Esophagus squamous epithelium (tissue), 5 donors: Measurements from ENCODE around the gene PTPRCAP. TPM values are rescaled to one million over a fixed set of nuclear protein-coding genes. Genes with fewer than 3 reads are reported as not detected.
A peak's percentile ranks its signal among the peaks of the same experiment; 100 is the strongest.
"Not testable (repeated sequence)": the region's sequence is repeated elsewhere in the genome, so short reads cannot be mapped to it uniquely, and the experiment has no call there.

Experiments used
- DNase-seq: peaks from one replicate; lab custom pipeline; 2025; lab: John Stamatoyannopoulos, UW
- H3K27ac ChIP-seq, 4 donors: fragments of 200-600 bp; sonication (generic); one replicate each; pipeline ENCODE4 v1.5.1; 2016 to 2019; ENCODE audit warnings: mild to moderate bottlenecking in 1 of 4
- H3K27me3 ChIP-seq, 4 donors: fragments of 200-600 bp; sonication (generic); 1 replicate in 3 of 4; 2 replicates in 1 of 4; pipeline versions ENCODE4 v1.5.1 to v1.6.0; 2017 to 2021; ENCODE audit warnings: antibody characterized with exemption in 1 of 4
- H3K36me3 ChIP-seq, 3 donors: fragments of 200-600 bp; sonication (generic); one replicate each; pipeline ENCODE4 v1.5.1; 2016 to 2019
- H3K4me1 ChIP-seq, 3 donors: fragments of 200-600 bp; sonication (generic); one replicate each; pipeline ENCODE4 v1.5.1; 2017 to 2019
- H3K4me3 ChIP-seq, 4 donors: fragments of 200-600 bp; sonication (generic); 1 replicate in 3 of 4; 2 replicates in 1 of 4; pipeline ENCODE4 v1.5.1; 2016 to 2019; ENCODE audit warnings: mild to moderate bottlenecking in 2 of 4, moderate library complexity in 1 of 4
- H3K9me3 ChIP-seq, 3 donors: fragments of 200-600 bp; sonication (generic); one replicate each; pipeline ENCODE4 v1.5.1; 2016 to 2019
- POLR2A ChIP-seq, 4 donors: fragments of 450-650 bp; IDR thresholded peaks; one replicate each; pipeline ENCODE4 v1.6.1; 2017; ENCODE audit warnings: antibody characterized with exemption in 4 of 4, mild to moderate bottlenecking in 4 of 4, moderate library complexity in 3 of 4
- WGBS, 2 donors: methylation state at CpG; one replicate each; pipeline ENCODE4 v1.1.5; 2018; 5-methylcytosine and 5-hydroxymethylcytosine counted together
- intact Hi-C: fragments of 100-400 bp; cut with DNase I; formaldehyde crosslinking; loops from one replicate; pipeline ENCODE4 v1.15.0; 2022
- total RNA-seq, 4 donors: library from RNA; depleted of rRNA; stranded (reverse); fragments of >200 nt; gene quantifications; one replicate each; pipeline ENCODE4 v1.1.0, GENCODE V29; 2016
- TF ChIP-seq, protein P1 (sequence below), 6 experiments: fragments of 450-650 bp in 4 of 6; fragments of 200-600 bp in 2 of 6; sonication (generic) in 2 of 6; IDR thresholded peaks; one replicate each; pipeline ENCODE4 v1.5.1; 2016 to 2019; ENCODE audit warnings: antibody characterized with exemption in 6 of 6, mild to moderate bottlenecking in 4 of 6, moderate library complexity in 4 of 6
- donor health status: DM: yes; HTN: yes; CAD: no.

PTPRCAP gene, protein sequence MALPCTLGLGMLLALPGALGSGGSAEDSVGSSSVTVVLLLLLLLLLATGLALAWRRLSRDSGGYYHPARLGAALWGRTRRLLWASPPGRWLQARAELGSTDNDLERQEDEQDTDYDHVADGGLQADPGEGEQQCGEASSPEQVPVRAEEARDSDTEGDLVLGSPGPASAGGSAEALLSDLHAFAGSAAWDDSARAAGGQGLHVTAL
- 10 to 100 TPM in 1 of 4 donors, 1 to 10 TPM in 3; 5.9 to 14.1 (median 6.8) TPM for total RNA-seq

- no peaks in the 10 kb centered on the region for H3K9me3 ChIP-seq
- intact Hi-C loops = no loop called here
- H3K27me3 ChIP-seq = no peaks in the 10 kb centered on the region
- H3K4me1 ChIP-seq = peaks cover 45 to 88% (median 56%) of the 10 kb centered on the region in 3 donors
- H3K4me3 ChIP-seq = peak within 1 kb of the TSS; percentile 8 to 58 (median 40)
- 70% methylated on average over 4 of the region's 26 CpGs; no CpG with 5 or more reads in 1 of the 2 donors for WGBS, 2 donors
- TF ChIP-seq, protein P1, sequence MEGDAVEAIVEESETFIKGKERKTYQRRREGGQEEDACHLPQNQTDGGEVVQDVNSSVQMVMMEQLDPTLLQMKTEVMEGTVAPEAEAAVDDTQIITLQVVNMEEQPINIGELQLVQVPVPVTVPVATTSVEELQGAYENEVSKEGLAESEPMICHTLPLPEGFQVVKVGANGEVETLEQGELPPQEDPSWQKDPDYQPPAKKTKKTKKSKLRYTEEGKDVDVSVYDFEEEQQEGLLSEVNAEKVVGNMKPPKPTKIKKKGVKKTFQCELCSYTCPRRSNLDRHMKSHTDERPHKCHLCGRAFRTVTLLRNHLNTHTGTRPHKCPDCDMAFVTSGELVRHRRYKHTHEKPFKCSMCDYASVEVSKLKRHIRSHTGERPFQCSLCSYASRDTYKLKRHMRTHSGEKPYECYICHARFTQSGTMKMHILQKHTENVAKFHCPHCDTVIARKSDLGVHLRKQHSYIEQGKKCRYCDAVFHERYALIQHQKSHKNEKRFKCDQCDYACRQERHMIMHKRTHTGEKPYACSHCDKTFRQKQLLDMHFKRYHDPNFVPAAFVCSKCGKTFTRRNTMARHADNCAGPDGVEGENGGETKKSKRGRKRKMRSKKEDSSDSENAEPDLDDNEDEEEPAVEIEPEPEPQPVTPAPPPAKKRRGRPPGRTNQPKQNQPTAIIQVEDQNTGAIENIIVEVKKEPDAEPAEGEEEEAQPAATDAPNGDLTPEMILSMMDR (IDR thresholded peaks at IDR 0.05) = no peak
- TF ChIP-seq POLR2A (IDR thresholded peaks at IDR 0.05) = peak in 1 of 4 donors; percentile 21
- peak within 1 kb of the TSS; percentile 25 to 84 (median 60) for H3K27ac ChIP-seq
- H3K36me3 ChIP-seq = peaks cover 44 to 98% (median 57%) of the 10 kb centered on the region in 3 donors
- DNase-seq = no peak
Measured at GRCh38 chr11:67437082-67437808, at the start of gene PTPRCAP. TSS of gene PTPRCAP (minus strand) at chr11:67437682. CDS start at chr11:67437619, 63 bp downstream.

GRCh38 chr11:67486481-67487195, 49.2 kb upstream of the PTPRCAP start:
- TF ChIP-seq, protein P1 (IDR thresholded peaks at IDR 0.05) = no peak
- no peak for TF ChIP-seq POLR2A (IDR thresholded peaks at IDR 0.05)
- no peak for DNase-seq
- H3K27ac ChIP-seq = peak overlapping the region in 1 of 4 donors; percentile 44
- H3K36me3 ChIP-seq = peaks cover 18 to 49% (median 42%) of the 10 kb centered on the region in 3 donors
- intact Hi-C loops = no loop called here
- H3K27me3 ChIP-seq = no peaks in the 10 kb centered on the region
- WGBS, 2 donors = 67 to 87% methylated on average over 4 to 12 of the region's 20 CpGs
- H3K4me3 ChIP-seq = no peak overlapping the region
- peaks cover 19 to 48% (median 23%) of the 10 kb centered on the region in 3 donors for H3K4me1 ChIP-seq
- no peaks in the 10 kb centered on the region for H3K9me3 ChIP-seq

- peaks cover 19 to 48% (median 23%) of the 10 kb centered on the region in 3 donors for H3K4me1 ChIP-seq
- intact Hi-C loops, DNase-seq, H3K4me3 ChIP-seq, H3K27me3 ChIP-seq, H3K9me3 ChIP-seq: not testable (repeated sequence)
- H3K36me3 ChIP-seq = peaks cover 11 to 42% (median 35%) of the 10 kb centered on the region in 3 donors
- H3K27ac ChIP-seq = peak overlapping the region in 1 of 4 donors; percentile 44
- 61 to 70% methylated on average over 7 of the region's 7 CpGs for WGBS, 2 donors
- peak in 1 of 4 donors; percentile 29 for TF ChIP-seq POLR2A (IDR thresholded peaks at IDR 0.05)
Measured at GRCh38 chr11:67485873-67486361, 48.4 kb upstream of the PTPRCAP start.

- peak overlapping the region in 1 of 4 donors; percentile 6 for H3K4me3 ChIP-seq
- H3K36me3 ChIP-seq = peaks cover 8 to 32% (median 26%) of the 10 kb centered on the region in 3 donors
- no peaks in the 10 kb centered on the region for H3K27me3 ChIP-seq
- no peak for DNase-seq
- H3K4me1 ChIP-seq = peaks cover 19 to 48% (median 23%) of the 10 kb centered on the region in 3 donors
- no peaks in the 10 kb centered on the region for H3K9me3 ChIP-seq
- TF ChIP-seq, protein P1 (IDR thresholded peaks at IDR 0.05) = no peak
- TF ChIP-seq POLR2A (IDR thresholded peaks at IDR 0.05) = no peak
- intact Hi-C loops = no loop called here
- WGBS, 2 donors = 64 to 76% methylated on average over 6 to 11 of the region's 11 CpGs
- H3K27ac ChIP-seq = peak overlapping the region in 3 of 4 donors; percentile 65 to 92 (median 91)
Measured at GRCh38 chr11:67484847-67485311, 47.4 kb upstream of the PTPRCAP start.
